NCI-H460 (cell line): ENCODE data around the gene CD74. TPM values are rescaled to one million over a fixed set of nuclear protein-coding genes. Genes with fewer than 3 reads are reported as not detected.

ENCODE experiments used
- DNase-seq: peaks from one replicate; pipeline ENCODE4 v3.0.0-alpha.2; 2016; ENCODE audit warnings: low read depth; ENCODE audit errors: extremely low read depth
- total RNA-seq: library from RNA; depleted of rRNA; stranded (reverse); fragments of >200 nt; shearing (Covaris generic); gene quantifications from 2 replicates; pipeline ENCODE4 v1.2.3, GENCODE V29; 2014

CD74 gene
- total RNA-seq, 1 experiment from 2014 or later, result not detected

- DNase-seq, result no peak
Observed at GRCh38 chr5:150398722-150399523, 13.8 kb downstream of the CD74 start.

- no peak for DNase-seq
Observed at GRCh38 chr5:150397782-150398721, 14.7 kb downstream of the CD74 start.

GRCh38 chr5:150397146-150397781 lies 15.4 kb downstream of the CD74 start:
- no peak for DNase-seq

DNA sequence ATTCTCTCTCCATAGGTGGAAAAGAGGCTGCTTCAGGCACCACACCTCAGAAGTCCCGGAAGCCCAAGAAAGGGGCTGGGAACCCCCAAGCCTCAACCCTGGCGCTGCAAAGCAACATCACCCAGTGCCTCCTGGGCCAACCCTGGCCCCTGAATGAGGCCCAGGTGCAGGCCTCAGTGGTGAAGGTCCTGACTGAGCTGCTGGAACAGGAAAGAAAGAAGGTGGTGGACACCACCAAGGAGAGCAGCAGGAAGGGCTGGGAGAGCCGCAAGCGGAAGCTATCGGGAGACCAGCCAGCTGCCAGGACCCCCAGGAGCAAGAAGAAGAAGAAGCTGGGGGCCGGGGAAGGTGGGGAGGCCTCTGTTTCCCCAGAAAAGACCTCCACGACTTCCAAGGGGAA lies 16.4 kb downstream of the CD74 start:
- no peak for DNase-seq

GRCh38 chr5:150395688-150395975 lies 17.1 kb downstream of the CD74 start:
- no peak for DNase-seq

- no peak for DNase-seq
Observed at GRCh38 chr5:150394912-150395687, 17.6 kb downstream of the CD74 start.

DNA sequence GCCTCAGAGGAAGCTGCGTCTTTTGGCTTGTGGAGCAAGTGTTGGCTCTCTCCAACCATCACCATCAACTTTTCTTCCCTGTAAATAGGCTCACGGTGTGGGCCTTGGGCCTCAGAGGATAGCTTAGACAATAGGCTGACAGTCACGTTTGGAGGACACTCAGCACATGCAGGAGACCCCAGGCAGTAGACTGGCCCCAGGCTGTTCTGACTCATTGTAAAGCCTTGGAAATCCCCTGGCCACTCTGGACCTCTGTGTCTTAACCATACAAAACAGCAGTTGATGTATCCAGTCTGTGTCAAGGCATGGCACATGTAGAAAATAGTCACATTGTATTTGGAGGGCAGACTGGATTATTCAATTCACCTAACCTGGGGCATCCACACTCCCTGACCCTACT lies 18.6 kb downstream of the CD74 start:
- DNase-seq, result no peak

DNA sequence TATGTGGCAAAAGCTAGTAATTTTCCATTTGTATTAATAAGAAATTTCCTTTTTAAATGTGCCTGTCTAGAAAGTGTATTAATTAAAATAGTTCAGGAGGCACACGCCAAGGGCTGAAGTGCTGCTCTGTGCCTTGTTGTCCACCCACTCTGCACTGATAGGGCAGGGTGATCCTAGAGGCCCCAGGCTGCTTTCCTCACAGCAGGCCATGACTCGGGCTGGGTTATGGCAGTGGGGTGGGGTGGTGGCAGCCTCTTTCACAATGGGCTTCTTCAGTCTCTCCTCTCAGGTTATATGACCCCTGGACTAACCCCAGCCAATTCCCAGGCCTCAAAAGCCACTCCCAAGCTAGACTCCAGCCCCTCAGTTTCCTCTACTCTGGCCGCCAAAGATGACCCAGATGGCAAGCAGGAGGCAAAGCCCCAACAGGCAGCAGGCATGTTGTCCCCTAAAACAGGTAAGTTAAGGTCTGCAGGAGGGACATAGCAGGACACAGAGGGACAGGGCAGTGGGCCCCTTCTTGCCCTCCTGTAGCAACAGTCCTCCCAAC lies 19.5 kb downstream of the CD74 start:
- no peak for DNase-seq

- no peak for DNase-seq
Observed at GRCh38 chr5:150392680-150393079, 20.0 kb downstream of the CD74 start.

- no peak for DNase-seq
Observed at GRCh38 chr5:150391986-150392385, 20.7 kb downstream of the CD74 start.

- no peak for DNase-seq
Observed at GRCh38 chr5:150391064-150391834, 21.5 kb downstream of the CD74 start.

DNA sequence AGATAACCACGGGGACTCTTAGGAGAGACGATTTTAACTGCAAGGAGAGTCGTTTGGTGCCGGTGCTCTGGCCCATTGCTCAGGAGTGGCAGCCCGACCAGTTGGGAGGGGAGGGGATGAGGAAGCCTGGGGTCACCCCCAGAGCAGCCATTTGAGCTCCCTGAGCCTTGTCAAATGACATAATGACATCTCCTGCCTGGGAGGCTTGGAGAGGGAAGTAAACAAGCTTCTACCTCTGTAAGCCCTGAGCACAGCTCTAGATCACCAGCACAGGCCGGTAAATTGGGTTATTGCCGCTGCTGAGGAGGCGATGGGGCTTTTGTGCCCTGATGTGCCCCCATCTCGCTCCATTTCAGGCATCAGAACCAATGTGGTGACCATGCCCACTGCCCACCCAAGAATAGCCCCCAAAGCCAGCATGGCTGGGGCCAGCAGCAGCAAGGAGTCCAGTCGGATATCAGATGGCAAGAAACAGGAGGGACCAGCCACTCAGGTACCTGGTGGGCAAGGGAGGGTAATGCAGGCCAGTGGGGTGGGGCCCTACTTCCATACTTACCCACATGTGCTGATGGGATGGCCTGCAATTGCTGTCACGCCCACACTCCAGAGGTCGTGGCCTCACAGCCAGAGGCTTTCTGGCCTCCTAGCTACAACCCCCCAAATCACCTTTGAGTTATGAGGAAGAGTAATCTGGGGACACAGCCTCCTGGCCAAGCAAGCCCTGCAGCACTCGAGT lies 23.0 kb downstream of the CD74 start:
- no peak for DNase-seq

DNA sequence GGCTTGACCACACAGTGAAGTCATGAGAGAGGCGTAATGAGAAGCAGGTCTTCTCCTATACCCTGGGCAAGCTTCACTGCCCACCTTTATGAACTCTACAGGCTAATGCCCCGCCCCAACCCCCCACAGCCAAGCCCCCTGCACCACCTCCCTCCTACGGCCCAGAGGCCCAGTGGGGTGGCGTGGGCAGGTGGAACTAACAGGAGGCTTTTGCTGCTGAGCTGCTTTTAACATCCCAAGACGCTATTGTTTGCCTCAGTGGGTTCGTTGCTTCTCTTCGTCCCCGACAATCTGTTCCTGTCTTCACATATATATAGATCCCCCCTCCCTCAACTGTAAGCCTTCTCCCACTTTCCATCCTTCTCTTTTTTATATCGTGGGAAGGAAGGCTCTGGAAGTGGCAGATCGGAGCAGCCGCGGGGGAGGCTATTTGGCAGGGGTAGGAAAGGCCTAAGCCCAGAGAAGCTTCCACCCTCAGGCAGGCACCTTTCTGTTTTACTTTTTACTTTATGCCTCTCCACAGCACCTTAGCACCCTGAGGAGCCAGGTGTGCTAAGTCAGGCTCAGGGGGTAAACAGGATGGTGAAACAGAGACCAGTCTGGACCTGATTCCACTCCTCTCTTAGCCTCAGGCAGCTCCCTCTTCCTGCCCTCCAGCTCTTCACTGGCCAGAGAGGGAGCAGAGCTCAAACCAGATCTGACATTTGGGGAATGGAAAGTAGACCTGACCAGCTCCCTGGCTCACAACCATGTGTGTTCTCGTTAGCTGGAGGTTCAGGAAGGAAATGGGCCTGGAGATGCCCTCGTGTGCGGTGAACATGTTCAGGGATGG lies 26.5 kb downstream of the CD74 start:
- no peak for DNase-seq

GRCh38 chr5:150384701-150385100 lies 28.0 kb downstream of the CD74 start:
- DNase-seq, result no peak

DNA sequence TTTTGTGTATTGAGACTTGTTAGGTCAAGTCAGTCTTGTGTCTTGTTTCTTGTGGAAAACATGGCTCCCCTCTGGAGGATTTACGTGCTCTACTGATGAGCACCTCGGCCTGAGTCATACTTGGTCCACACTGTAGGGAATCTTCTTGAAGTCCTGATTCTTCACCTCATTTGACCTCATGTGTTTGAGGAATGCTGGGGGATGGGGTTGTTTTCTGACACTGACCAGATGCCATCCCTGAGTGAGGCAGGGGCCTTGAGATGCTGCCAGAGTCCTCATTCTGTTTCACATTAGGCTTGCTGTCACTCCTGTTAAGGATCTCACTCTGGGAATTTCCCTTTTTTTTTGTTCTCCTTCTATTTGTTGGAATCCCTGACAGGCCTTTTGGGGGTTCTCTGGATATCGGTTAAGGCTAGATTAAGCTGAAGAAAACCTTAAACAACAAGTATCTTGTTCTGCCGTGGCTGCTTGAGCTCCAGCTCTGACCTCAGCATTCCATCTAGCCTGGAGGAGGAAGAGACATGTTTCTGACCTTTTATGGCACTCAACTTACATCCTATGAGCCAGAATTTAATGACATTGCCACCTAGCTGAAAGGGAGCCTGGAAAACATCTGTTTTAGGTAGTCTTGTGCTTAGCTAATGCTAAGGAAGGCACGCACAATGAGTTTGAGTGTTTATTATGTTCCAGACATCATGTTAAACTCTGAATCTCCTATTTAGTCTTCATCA lies 34.6 kb downstream of the CD74 start:
- DNase-seq, result no peak

GRCh38 chr5:150376799-150377771 lies 35.6 kb downstream of the CD74 start:
- DNase-seq, result no peak
